HepG2 (cell line): Measurements from ENCODE around the gene NCMAP. TPM values are rescaled to one million over a fixed set of nuclear protein-coding genes. Genes with fewer than 3 reads are reported as not detected.

ENCODE experiments used
- ARNT2 ChIP-seq: sonication (generic); formaldehyde crosslinking; IDR thresholded peaks from 2 replicates; pipeline ENCODE4 v1.8.0; 2022; ENCODE audit warnings: mild to moderate bottlenecking, low read depth, missing genetic modification reagents, moderate library complexity
- ATAD3A ChIP-seq: sonication (generic); formaldehyde crosslinking; IDR thresholded peaks from 2 replicates; pipeline ENCODE4 v1.4.0; 2020; ENCODE audit warnings: missing genetic modification reagents
- ATF7 ChIP-seq, 2 experiments: fragments of 450-650 bp in 1 of 2; sonication (generic) in 1 of 2; formaldehyde crosslinking in 1 of 2; IDR thresholded peaks; 2 replicates each; pipeline versions ENCODE4 v1.4.0 to v1.6.1; 2016 to 2020; ENCODE audit warnings: antibody characterized with exemption in 1 of 2, mild to moderate bottlenecking in 1 of 2, missing genetic modification reagents in 1 of 2
- CCAR2 ChIP-seq: fragments of 200-400 bp; formaldehyde crosslinking; optimal IDR thresholded peaks from 2 replicates; pipeline ENCODE3; 2018; ENCODE audit warnings: low read depth, mild to moderate bottlenecking, low read length, moderate library complexity
- DNMT1 ChIP-seq: sonication (generic); formaldehyde crosslinking; IDR thresholded peaks from 2 replicates; pipeline ENCODE4 v1.5.1; 2020; ENCODE audit warnings: mild to moderate bottlenecking, missing genetic modification reagents
- E2F2 ChIP-seq: sonication (generic); formaldehyde crosslinking; IDR thresholded peaks from 2 replicates; pipeline ENCODE4 v1.4.0; 2020; ENCODE audit warnings: missing genetic modification reagents, borderline replicate concordance
- FOXA3 ChIP-seq: IDR thresholded peaks from 2 replicates; pipeline ENCODE4 v1.6.1; 2016; ENCODE audit warnings: missing genetic modification reagents, missing compliant biosample characterization
- HMG20A ChIP-seq: IDR thresholded peaks from 2 replicates; pipeline ENCODE4 v1.6.1; 2016; ENCODE audit warnings: borderline replicate concordance
- HNRNPL ChIP-seq: fragments of 200-400 bp; formaldehyde crosslinking; IDR thresholded peaks from 2 replicates; pipeline ENCODE4 v1.6.1; 2017; ENCODE audit warnings: mild to moderate bottlenecking, low read depth, low read length
- KLF6 ChIP-seq: IDR thresholded peaks from 2 replicates; pipeline ENCODE4 v1.8.0; 2016; ENCODE audit warnings: missing biosample characterization, missing genetic modification reagents
- RFX1 ChIP-seq: fragments of 450-650 bp; IDR thresholded peaks from 2 replicates; pipeline ENCODE4 v1.6.1; 2017
- SOX5 ChIP-seq: IDR thresholded peaks from 2 replicates; pipeline ENCODE4 v1.6.1; 2016; ENCODE audit warnings: borderline replicate concordance
- SOX6 ChIP-seq, 2 experiments: fragments of 450-650 bp in 1 of 2; sonication (generic) in 1 of 2; formaldehyde crosslinking in 1 of 2; IDR thresholded peaks; 2 replicates each; pipeline versions ENCODE4 v1.4.0 to v1.6.1; 2017 to 2020; ENCODE audit warnings: antibody characterized with exemption in 1 of 2, mild to moderate bottlenecking in 1 of 2, missing genetic modification reagents in 1 of 2
- ZNF484 ChIP-seq: sonication (generic); formaldehyde crosslinking; IDR thresholded peaks from 2 replicates; pipeline ENCODE4 v1.5.1; 2020; ENCODE audit warnings: mild to moderate bottlenecking, low read depth, missing genetic modification reagents, borderline replicate concordance
- ZNF746 ChIP-seq: sonication (generic); formaldehyde crosslinking; IDR thresholded peaks from 2 replicates; pipeline ENCODE4 v1.8.0; 2022; ENCODE audit warnings: mild to moderate bottlenecking, missing genetic modification reagents
- polyA plus RNA-seq, 8 experiments: library from polyadenylated mRNA; depleted of rRNA in 3 of 8; stranded (reverse) in 7 of 8; unstranded in 1 of 8; fragments of >200 nt; fragmentation: Illumina TruSeq in 4 of 8; extraction: Trizol in 4 of 8; gene quantifications; 2 replicates each; pipeline versions ENCODE4 v1.2.1 to v1.2.3, GENCODE V29; 2011 to 2016; ENCODE audit warnings: low read depth in 4 of 8, missing spikeins in 1 of 8, mixed read lengths in 1 of 8; ENCODE audit not compliant: insufficient read depth in 1 of 8
- total RNA-seq, 5 experiments: library from RNA; depleted of rRNA; stranded (reverse); fragments of >200 nt; fragmentation: Illumina TruSeq; extraction: Trizol; gene quantifications; 2 replicates each; pipeline ENCODE4 v1.2.3, GENCODE V29; 2016; ENCODE audit warnings: low read depth in 1 of 5
- TF ChIP-seq, protein P1 (sequence below): sonication (generic); formaldehyde crosslinking; IDR thresholded peaks from 2 replicates; pipeline ENCODE4 v1.5.1; 2020; ENCODE audit warnings: missing genetic modification reagents, mild to moderate bottlenecking, borderline replicate concordance
- TF ChIP-seq, protein P2 (sequence below): sonication (generic); formaldehyde crosslinking; IDR thresholded peaks from 2 replicates; pipeline ENCODE4 v1.5.1; 2020; ENCODE audit warnings: mild to moderate bottlenecking, missing genetic modification reagents
- TF ChIP-seq, protein P3 (sequence below): sonication (generic); formaldehyde crosslinking; IDR thresholded peaks from 2 replicates; pipeline ENCODE4 v1.4.0; 2020; ENCODE audit warnings: missing genetic modification reagents
- TF ChIP-seq, protein P4 (sequence below): sonication (generic); formaldehyde crosslinking; IDR thresholded peaks from 2 replicates; pipeline ENCODE4 v1.9.0; 2022; ENCODE audit warnings: low read depth, missing genetic modification reagents
- TF ChIP-seq, protein P5 (sequence below): IDR thresholded peaks from 2 replicates; pipeline ENCODE4 v1.6.1; 2018; ENCODE audit warnings: missing genetic modification reagents

NCMAP gene
- total and polyA plus RNA-seq, 2 of the 13 experiments (the other 11 are each of a cell fraction or from before 2014, with no cell fraction given): 2.7 to 20.0 TPM

GRCh38 chr1:24639881-24640280 lies 84.0 kb downstream of the NCMAP start (continued):
- TF ChIP-seq, protein P1, sequence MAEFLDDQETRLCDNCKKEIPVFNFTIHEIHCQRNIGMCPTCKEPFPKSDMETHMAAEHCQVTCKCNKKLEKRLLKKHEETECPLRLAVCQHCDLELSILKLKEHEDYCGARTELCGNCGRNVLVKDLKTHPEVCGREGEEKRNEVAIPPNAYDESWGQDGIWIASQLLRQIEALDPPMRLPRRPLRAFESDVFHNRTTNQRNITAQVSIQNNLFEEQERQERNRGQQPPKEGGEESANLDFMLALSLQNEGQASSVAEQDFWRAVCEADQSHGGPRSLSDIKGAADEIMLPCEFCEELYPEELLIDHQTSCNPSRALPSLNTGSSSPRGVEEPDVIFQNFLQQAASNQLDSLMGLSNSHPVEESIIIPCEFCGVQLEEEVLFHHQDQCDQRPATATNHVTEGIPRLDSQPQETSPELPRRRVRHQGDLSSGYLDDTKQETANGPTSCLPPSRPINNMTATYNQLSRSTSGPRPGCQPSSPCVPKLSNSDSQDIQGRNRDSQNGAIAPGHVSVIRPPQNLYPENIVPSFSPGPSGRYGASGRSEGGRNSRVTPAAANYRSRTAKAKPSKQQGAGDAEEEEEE: no peak
- TF ChIP-seq ZNF484 (CRISPR knock-in tag): no peak
- TF ChIP-seq, protein P2, sequence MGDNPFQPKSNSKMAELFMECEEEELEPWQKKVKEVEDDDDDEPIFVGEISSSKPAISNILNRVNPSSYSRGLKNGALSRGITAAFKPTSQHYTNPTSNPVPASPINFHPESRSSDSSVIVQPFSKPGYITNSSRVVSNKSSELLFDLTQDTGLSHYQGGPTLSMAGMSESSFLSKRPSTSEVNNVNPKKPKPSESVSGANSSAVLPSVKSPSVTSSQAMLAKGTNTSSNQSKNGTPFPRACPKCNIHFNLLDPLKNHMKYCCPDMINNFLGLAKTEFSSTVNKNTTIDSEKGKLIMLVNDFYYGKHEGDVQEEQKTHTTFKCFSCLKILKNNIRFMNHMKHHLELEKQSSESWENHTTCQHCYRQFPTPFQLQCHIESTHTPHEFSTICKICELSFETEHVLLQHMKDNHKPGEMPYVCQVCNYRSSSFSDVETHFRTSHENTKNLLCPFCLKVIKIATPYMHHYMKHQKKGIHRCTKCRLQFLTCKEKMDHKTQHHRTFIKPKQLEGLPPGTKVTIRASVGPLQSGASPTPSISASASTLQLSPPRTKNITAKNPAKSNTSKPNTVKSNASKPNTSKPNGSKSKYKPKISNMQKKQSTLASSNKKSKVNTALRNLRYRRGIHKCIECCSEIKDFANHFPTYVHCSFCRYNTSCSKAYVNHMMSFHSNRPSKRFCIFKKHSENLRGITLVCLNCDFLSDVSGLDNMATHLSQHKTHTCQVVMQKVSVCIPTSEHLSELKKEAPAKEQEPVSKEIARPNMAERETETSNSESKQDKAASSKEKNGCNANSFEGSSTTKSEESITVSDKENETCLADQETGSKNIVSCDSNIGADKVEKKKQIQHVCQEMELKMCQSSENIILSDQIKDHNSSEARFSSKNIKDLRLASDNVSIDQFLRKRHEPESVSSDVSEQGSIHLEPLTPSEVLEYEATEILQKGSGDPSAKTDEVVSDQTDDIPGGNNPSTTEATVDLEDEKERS (CRISPR knock-in tag): no peak
- no peak for TF ChIP-seq DNMT1 (CRISPR knock-in tag)
- no peak for TF ChIP-seq KLF6 (CRISPR knock-in tag)
- no peak for TF ChIP-seq SOX6 (IDR thresholded peaks at IDR 0.05)
- peak; percentile 37; the same call in 1 of the 2 replicates for TF ChIP-seq SOX6 (CRISPR knock-in tag; IDR thresholded peaks at IDR 0.05)
- TF ChIP-seq ATAD3A (CRISPR knock-in tag): no peak
- TF ChIP-seq, protein P3, sequence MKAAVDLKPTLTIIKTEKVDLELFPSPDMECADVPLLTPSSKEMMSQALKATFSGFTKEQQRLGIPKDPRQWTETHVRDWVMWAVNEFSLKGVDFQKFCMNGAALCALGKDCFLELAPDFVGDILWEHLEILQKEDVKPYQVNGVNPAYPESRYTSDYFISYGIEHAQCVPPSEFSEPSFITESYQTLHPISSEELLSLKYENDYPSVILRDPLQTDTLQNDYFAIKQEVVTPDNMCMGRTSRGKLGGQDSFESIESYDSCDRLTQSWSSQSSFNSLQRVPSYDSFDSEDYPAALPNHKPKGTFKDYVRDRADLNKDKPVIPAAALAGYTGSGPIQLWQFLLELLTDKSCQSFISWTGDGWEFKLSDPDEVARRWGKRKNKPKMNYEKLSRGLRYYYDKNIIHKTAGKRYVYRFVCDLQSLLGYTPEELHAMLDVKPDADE: no peak
- no peak for TF ChIP-seq ATF7 (IDR thresholded peaks at IDR 0.05)
- no peak for TF ChIP-seq ATF7 (CRISPR knock-in tag; IDR thresholded peaks at IDR 0.05)
- TF ChIP-seq ZNF746 (CRISPR knock-in tag): no peak
- no peak for TF ChIP-seq RFX1
- TF ChIP-seq, protein P4, sequence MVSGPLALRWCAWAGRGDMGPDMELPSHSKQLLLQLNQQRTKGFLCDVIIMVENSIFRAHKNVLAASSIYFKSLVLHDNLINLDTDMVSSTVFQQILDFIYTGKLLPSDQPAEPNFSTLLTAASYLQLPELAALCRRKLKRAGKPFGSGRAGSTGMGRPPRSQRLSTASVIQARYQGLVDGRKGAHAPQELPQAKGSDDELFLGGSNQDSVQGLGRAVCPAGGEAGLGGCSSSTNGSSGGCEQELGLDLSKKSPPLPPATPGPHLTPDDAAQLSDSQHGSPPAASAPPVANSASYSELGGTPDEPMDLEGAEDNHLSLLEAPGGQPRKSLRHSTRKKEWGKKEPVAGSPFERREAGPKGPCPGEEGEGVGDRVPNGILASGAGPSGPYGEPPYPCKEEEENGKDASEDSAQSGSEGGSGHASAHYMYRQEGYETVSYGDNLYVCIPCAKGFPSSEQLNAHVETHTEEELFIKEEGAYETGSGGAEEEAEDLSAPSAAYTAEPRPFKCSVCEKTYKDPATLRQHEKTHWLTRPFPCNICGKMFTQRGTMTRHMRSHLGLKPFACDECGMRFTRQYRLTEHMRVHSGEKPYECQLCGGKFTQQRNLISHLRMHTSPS (CRISPR knock-in tag): no peak
- 0 out of 2 replicates have a peak, but pooled peaks have one; percentile 11 for TF ChIP-seq HMG20A (CRISPR knock-in tag)
- peak; percentile 60; the same call in 1 of the 2 replicates for TF ChIP-seq SOX5 (CRISPR knock-in tag)
- TF ChIP-seq E2F2 (CRISPR knock-in tag): no peak
- TF ChIP-seq HNRNPL: no peak
- TF ChIP-seq CCAR2: no peak
- TF ChIP-seq, protein P5, sequence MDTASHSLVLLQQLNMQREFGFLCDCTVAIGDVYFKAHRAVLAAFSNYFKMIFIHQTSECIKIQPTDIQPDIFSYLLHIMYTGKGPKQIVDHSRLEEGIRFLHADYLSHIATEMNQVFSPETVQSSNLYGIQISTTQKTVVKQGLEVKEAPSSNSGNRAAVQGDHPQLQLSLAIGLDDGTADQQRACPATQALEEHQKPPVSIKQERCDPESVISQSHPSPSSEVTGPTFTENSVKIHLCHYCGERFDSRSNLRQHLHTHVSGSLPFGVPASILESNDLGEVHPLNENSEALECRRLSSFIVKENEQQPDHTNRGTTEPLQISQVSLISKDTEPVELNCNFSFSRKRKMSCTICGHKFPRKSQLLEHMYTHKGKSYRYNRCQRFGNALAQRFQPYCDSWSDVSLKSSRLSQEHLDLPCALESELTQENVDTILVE (CRISPR knock-in tag): no peak
- peak; percentile 44; the same call in 1 of the 2 replicates for TF ChIP-seq ARNT2 (CRISPR knock-in tag)
- TF ChIP-seq FOXA3 (CRISPR knock-in tag): 0 out of 2 replicates have a peak, but pooled peaks have one; percentile 13
